ENCODE data around the gene PON1.

The PON1 gene

DNA sequence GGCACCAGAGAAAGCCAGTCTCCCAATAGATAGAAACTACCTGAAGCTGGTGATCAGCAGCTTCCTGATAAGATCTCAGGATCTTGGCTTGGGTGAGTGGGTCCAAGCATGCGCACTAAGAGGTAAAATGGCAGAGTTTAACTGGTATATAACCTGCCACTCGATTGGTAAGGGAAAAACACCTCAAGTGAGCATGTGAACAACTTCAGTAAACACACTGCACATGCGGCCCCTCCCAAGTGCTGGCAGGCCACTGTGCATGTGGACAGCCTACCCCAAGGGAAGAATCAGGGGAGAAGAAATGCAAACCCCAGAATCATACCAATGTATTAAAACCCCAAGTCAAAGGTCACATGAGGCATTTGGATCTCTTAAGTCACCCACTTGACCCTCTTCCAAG lies 17.7 kb upstream of the PON1 start:
- DNase-seq (ENCODE audit: low read depth) = no peak
- TF ChIP-seq, protein P1, sequence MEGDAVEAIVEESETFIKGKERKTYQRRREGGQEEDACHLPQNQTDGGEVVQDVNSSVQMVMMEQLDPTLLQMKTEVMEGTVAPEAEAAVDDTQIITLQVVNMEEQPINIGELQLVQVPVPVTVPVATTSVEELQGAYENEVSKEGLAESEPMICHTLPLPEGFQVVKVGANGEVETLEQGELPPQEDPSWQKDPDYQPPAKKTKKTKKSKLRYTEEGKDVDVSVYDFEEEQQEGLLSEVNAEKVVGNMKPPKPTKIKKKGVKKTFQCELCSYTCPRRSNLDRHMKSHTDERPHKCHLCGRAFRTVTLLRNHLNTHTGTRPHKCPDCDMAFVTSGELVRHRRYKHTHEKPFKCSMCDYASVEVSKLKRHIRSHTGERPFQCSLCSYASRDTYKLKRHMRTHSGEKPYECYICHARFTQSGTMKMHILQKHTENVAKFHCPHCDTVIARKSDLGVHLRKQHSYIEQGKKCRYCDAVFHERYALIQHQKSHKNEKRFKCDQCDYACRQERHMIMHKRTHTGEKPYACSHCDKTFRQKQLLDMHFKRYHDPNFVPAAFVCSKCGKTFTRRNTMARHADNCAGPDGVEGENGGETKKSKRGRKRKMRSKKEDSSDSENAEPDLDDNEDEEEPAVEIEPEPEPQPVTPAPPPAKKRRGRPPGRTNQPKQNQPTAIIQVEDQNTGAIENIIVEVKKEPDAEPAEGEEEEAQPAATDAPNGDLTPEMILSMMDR (IDR thresholded peaks at IDR 0.05; ENCODE audit: control insufficient read depth, extremely low read depth, insufficient read depth) = no peak
- no peak overlapping the region for H3K4me3 ChIP-seq (ENCODE audit: low read depth, low read length)

DNA sequence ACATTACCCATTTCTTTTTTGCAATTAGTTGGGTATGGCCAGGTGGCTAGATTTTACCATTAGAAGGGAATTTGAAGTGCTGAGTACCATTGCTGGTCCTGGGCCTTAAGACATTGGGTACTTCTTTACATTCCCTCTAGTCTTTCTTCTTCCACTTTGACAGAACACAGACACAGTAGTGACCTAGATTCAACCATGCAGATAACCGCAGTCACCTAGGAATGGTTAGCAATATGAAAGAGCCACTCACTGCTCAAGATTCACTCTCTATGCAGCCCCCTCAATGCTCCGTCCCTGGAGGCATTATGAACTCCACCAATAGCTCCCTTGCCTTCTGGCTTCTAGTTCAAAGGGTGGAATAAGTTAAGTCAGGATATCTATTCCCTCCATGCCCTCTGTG lies 16.2 kb upstream of the PON1 start:
- no peak for DNase-seq (ENCODE audit: low read depth)
- H3K4me3 ChIP-seq (ENCODE audit: low read depth, low read length) = no peak overlapping the region
- TF ChIP-seq, protein P1 (IDR thresholded peaks at IDR 0.05; ENCODE audit: control insufficient read depth, extremely low read depth, insufficient read depth) = no peak

DNA sequence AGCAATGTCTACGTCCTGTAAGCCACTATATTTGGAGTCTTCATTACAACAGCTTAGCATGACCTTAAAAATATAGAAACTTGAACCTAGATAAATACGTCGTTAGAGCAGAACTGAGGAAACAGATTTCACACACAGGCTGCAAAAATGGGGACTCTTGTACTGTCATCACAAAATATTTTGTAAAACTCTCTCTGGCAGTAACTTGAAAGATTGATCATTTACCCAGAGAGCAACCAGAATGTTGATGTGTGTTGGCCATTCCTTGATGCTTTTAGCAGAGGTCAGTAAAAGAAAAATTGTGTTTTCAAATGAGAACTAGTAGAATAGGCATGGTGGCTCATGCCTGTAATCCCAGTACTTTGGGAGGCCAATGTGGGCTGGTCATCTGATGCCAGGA lies 14.5 kb upstream of the PON1 start:
- DNase-seq (ENCODE audit: low read depth) = no peak
- H3K4me3 ChIP-seq (ENCODE audit: low read depth, low read length) = no peak overlapping the region
- TF ChIP-seq, protein P1 (IDR thresholded peaks at IDR 0.05; ENCODE audit: control insufficient read depth, extremely low read depth, insufficient read depth) = no peak

DNA sequence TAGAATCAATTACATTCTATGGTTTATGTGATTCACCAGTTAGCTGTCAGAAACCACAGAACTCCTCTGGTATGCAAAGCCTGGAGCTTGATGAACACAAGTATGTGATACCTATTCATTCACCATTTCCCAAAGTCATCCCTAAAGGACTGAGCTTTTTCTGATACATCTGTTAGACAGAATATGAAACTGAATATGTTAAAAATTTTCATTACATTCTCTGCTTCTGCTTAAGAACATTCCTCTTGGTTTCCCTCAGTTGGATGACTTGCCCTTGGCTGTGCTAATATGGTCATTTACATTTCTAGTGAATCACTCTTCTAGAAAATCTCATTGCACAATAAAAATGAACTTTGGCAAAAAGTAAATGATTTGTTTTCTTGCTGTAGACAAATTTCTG lies 10.8 kb upstream of the PON1 start:
- TF ChIP-seq, protein P1 (IDR thresholded peaks at IDR 0.05; ENCODE audit: control insufficient read depth, extremely low read depth, insufficient read depth) = no peak
- H3K4me3 ChIP-seq (ENCODE audit: low read depth, low read length) = no peak overlapping the region
- DNase-seq (ENCODE audit: low read depth) = no peak

DNA sequence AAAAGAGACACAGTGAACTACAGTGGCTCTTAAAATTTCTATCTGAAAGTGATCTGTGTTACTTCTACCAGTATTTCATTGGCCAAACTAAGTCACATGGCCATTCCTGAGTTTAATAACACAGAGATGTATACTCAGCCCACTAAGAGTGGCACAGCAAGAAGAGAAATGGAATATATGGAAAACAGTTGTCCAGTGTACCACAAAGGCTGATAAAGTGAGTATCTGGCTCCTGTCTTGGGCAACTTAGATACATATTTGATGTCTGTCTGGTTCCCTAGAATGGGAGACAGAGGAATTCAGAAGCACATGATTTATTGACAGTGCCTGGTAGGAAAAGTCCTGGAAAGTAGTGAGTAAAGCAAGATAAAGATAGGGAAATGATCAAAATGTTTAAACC lies 10.1 kb upstream of the PON1 start:
- DNase-seq (ENCODE audit: low read depth) = no peak
- TF ChIP-seq, protein P1 (IDR thresholded peaks at IDR 0.05; ENCODE audit: control insufficient read depth, extremely low read depth, insufficient read depth) = no peak
- no peak overlapping the region for H3K4me3 ChIP-seq (ENCODE audit: low read depth, low read length)

DNA sequence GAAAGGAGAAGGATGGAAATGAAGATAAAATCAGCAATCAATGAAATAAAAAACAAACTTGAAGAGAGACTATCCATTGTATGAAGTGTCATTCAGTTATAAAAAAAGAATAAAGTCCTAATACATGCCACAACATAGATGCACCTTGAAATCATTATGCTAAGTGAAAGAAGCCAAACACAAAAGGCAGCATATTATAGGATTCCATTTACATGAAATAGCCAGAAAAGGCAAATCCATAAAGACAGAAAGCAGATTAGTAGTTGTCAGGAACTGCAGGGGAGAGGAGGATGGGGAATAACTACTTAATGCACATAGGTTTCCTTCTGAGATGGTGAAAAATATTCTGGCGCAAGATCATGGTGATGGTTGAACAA lies 6.6 kb upstream of the PON1 start:
- no peak overlapping the region for H3K4me3 ChIP-seq (ENCODE audit: low read depth, low read length)
- TF ChIP-seq, protein P1 (IDR thresholded peaks at IDR 0.05; ENCODE audit: control insufficient read depth, extremely low read depth, insufficient read depth) = no peak
- DNase-seq (ENCODE audit: low read depth) = no peak

DNA sequence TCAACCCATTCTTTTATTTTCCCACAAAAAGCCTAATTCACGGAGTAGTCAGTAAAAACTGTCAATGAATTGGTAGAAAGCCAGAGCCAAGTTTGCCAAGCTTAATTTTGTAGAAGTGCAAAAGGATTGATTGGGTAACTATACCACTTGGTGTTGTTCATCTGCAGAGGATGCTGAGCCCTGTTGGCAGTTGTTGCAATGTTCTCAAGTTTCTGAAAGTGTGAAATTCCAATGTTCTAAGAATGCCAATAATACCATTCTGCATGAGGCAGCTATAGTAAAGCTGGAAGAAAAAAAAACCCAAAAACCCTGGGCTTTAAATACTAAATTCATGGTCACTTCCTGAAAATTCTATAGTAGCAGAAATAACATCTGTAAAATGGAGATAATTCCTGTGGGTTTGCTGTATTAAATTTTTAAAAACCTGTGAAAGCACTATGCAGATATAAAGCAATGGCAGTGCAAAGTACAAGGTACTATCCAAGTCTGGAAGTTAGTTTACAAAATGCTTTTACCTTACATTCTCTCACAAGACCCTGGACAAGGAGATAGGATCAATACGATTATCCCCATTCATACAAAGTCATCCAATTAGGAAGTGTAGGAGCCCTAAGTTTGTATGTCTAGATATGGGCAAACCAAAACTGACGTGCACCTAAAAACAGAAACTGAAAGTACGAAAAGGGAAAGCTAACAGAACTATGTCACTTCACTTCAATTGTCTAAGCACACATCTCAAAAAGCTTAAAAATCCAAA lies 6.0 kb upstream of the PON1 start:
- DNase-seq (ENCODE audit: low read depth) = no peak
- H3K4me3 ChIP-seq (ENCODE audit: low read depth, low read length) = 0 out of 2 replicates have a peak overlapping the region, but pooled peaks have one; percentile 11
- TF ChIP-seq, protein P1 (IDR thresholded peaks at IDR 0.05; ENCODE audit: control insufficient read depth, extremely low read depth, insufficient read depth) = no peak
